Ectodermal cell (in vitro differentiated cells): Measurements from ENCODE around the gene SIX5.
"Not testable (repeated sequence)": the region's sequence is repeated elsewhere in the genome, so short reads cannot be mapped to it uniquely, and the experiment has no call there.

Experiments
- H3K27ac ChIP-seq: 2 replicates; pipeline ENCODE4 v1.7.0; 2013; ENCODE audit warnings: mild to moderate bottlenecking, low read depth, low read length; ENCODE audit not compliant: insufficient read depth, poor library complexity, severe bottlenecking
- H3K27me3 ChIP-seq: 2 replicates; pipeline ENCODE4 v1.7.0; 2013; ENCODE audit warnings: mild to moderate bottlenecking, low read length; ENCODE audit not compliant: insufficient read depth, control insufficient read depth, poor library complexity, severe bottlenecking
- H3K36me3 ChIP-seq: one replicate; pipeline ENCODE4 v1.7.0; 2013; ENCODE audit warnings: low read length; ENCODE audit not compliant: control insufficient read depth, insufficient read depth
- H3K4me1 ChIP-seq: one replicate; pipeline ENCODE4 v1.7.0; 2013; ENCODE audit warnings: low read length; ENCODE audit not compliant: control insufficient read depth, insufficient read depth
- H3K4me3 ChIP-seq: 2 replicates; pipeline ENCODE4 v1.7.0; 2013; ENCODE audit warnings: low read depth, low read length, control low read depth; ENCODE audit not compliant: insufficient read depth
- H3K9me3 ChIP-seq: 2 replicates; pipeline ENCODE4 v1.7.0; 2013; ENCODE audit warnings: mild to moderate bottlenecking, low read length, moderate library complexity; ENCODE audit not compliant: control insufficient read depth
- WGBS, 2 experiments: methylation state at CpG; one replicate each; pipeline ENCODE4 v1.1.7; 2013; ENCODE audit warnings: missing lambda C conversion rate in 2 of 2; 5-methylcytosine and 5-hydroxymethylcytosine counted together

The SIX5 gene

GRCh38 chr19:45758921-45759320, 10.1 kb downstream of the SIX5 start:
- H3K36me3 ChIP-seq = no peaks in the 10 kb centered on the region
- WGBS, 2 experiments = 92 to 93% methylated on average over 9 of the region's 9 CpGs
- no peak overlapping the region for H3K27ac ChIP-seq
- H3K27me3 ChIP-seq = no peaks in the 10 kb centered on the region
- no peaks in the 10 kb centered on the region for H3K9me3 ChIP-seq
- peaks cover under 1% of the 10 kb centered on the region for H3K4me1 ChIP-seq
- no peak overlapping the region for H3K4me3 ChIP-seq

GRCh38 chr19:45757695-45758094, 11.4 kb downstream of the SIX5 start:
- Histone ChIP-seq H3K36me3 (no peaks in the 10 kb centered on the region), H3K9me3 (no peaks in the 10 kb centered on the region)
- 89 to 92% methylated on average over 9 of the region's 9 CpGs for WGBS, 2 experiments

GRCh38 chr19:45754323-45754722, 14.7 kb downstream of the SIX5 start:
- no peak overlapping the region for H3K4me3 ChIP-seq
- 93 to 96% methylated on average over 8 of the region's 8 CpGs for WGBS, 2 experiments
- H3K9me3 ChIP-seq = no peaks in the 10 kb centered on the region

More at GRCh38 chr19:45757695-45758094, 11.4 kb downstream of the SIX5 start:
- no peaks in the 10 kb centered on the region for H3K27me3 ChIP-seq
- H3K4me1 ChIP-seq = no peaks in the 10 kb centered on the region
- no peak overlapping the region for H3K27ac ChIP-seq
- no peak overlapping the region for H3K4me3 ChIP-seq

GRCh38 chr19:45753548-45753947, 15.5 kb downstream of the SIX5 start:
- Histone ChIP-seq H3K36me3 (no peaks in the 10 kb centered on the region), H3K27ac (no peak overlapping the region)
- 55 to 61% methylated on average over 6 of the region's 6 CpGs for WGBS, 2 experiments

More at GRCh38 chr19:45754323-45754722, 14.7 kb downstream of the SIX5 start:
- Histone ChIP-seq H3K27me3 (no peaks in the 10 kb centered on the region), H3K36me3 (no peaks in the 10 kb centered on the region), H3K27ac (no peak overlapping the region), H3K4me1 (no peaks in the 10 kb centered on the region)

GRCh38 chr19:45752639-45753038, 16.4 kb downstream of the SIX5 start:
- Histone ChIP-seq H3K36me3 (no peaks in the 10 kb centered on the region), H3K9me3 (no peaks in the 10 kb centered on the region), H3K27me3 (no peaks in the 10 kb centered on the region), H3K4me3 (no peak overlapping the region), H3K27ac (no peak overlapping the region), H3K4me1 (no peaks in the 10 kb centered on the region)
- WGBS, 2 experiments = 89 to 93% methylated on average over 12 of the region's 12 CpGs

More at GRCh38 chr19:45753548-45753947, 15.5 kb downstream of the SIX5 start:
- no peak overlapping the region for H3K4me3 ChIP-seq
- H3K27me3 ChIP-seq = no peaks in the 10 kb centered on the region
- H3K9me3 ChIP-seq = no peaks in the 10 kb centered on the region
- H3K4me1 ChIP-seq = no peaks in the 10 kb centered on the region

- not testable (repeated sequence) for H3K9me3 ChIP-seq, H3K27me3 ChIP-seq, H3K27ac ChIP-seq, H3K36me3 ChIP-seq, H3K4me3 ChIP-seq, H3K4me1 ChIP-seq
- 90 to 97% methylated on average over 10 of the region's 10 CpGs for WGBS, 2 experiments
These were observed 17.6 kb downstream of the SIX5 start for GRCh38 chr19:45751483-45751882.

- no peaks in the 10 kb centered on the region for H3K36me3 ChIP-seq
- WGBS, 2 experiments = 91 to 95% methylated on average over 5 of the region's 5 CpGs
- no peak overlapping the region for H3K4me3 ChIP-seq
- H3K27me3 ChIP-seq = no peaks in the 10 kb centered on the region
- no peak overlapping the region for H3K27ac ChIP-seq
- H3K9me3 ChIP-seq = no peaks in the 10 kb centered on the region
- no peaks in the 10 kb centered on the region for H3K4me1 ChIP-seq
These were observed 21.5 kb downstream of the SIX5 start for GRCh38 chr19:45747513-45747912.

GRCh38 chr19:45746866-45747265, 22.2 kb downstream of the SIX5 start:
- H3K36me3 ChIP-seq = no peaks in the 10 kb centered on the region
- 91 to 93% methylated on average over 5 of the region's 5 CpGs for WGBS, 2 experiments
- no peaks in the 10 kb centered on the region for H3K4me1 ChIP-seq
- H3K4me3 ChIP-seq = no peak overlapping the region
- no peaks in the 10 kb centered on the region for H3K9me3 ChIP-seq
- no peak overlapping the region for H3K27ac ChIP-seq
- no peaks in the 10 kb centered on the region for H3K27me3 ChIP-seq

- Histone ChIP-seq H3K4me1 (no peaks in the 10 kb centered on the region), H3K27me3 (no peaks in the 10 kb centered on the region)
- WGBS, 2 experiments = 90 to 94% methylated on average over 6 of the region's 6 CpGs
These were observed 23.4 kb downstream of the SIX5 start for GRCh38 chr19:45745606-45746005.

GRCh38 chr19:45742969-45743368, 26.1 kb downstream of the SIX5 start:
- Histone ChIP-seq H3K36me3 (no peaks in the 10 kb centered on the region), H3K27ac (no peak overlapping the region), H3K4me1 (no peaks in the 10 kb centered on the region), H3K9me3 (no peaks in the 10 kb centered on the region), H3K4me3 (no peak overlapping the region), H3K27me3 (no peaks in the 10 kb centered on the region)
- WGBS, 2 experiments = 84 to 85% methylated on average over 3 of the region's 4 CpGs

More at GRCh38 chr19:45745606-45746005, 23.4 kb downstream of the SIX5 start:
- Histone ChIP-seq H3K4me3 (no peak overlapping the region), H3K9me3 (no peaks in the 10 kb centered on the region), H3K27ac (no peak overlapping the region), H3K36me3 (no peaks in the 10 kb centered on the region)
